Heart left ventricle (tissue), 13 donors: Measurements from ENCODE around the gene GBGT1.

Experiments used
- CTCF ChIP-seq, 12 donors: fragments of 200-600 bp; sonication (generic) in 4 of 12; IDR thresholded peaks; one replicate each; pipeline versions ENCODE4 v1.5.0 to v1.8.0; 2018 to 2022; ENCODE audit warnings: antibody characterized with exemption in 12 of 12, mild to moderate bottlenecking in 5 of 12
- POLR2A ChIP-seq, 2 donors: fragments of 450-650 bp; IDR thresholded peaks; one replicate each; pipeline ENCODE4 v1.6.1; 2017; ENCODE audit warnings: antibody characterized with exemption in 2 of 2, mild to moderate bottlenecking in 2 of 2, moderate library complexity in 2 of 2
- donor health status: ischemic (EF 13 %, LVEDD 7.1; RV severe dilation, severe dysfunction).
- donor health status: DM: no; HTN: yes; CAD: no.
- donor health status: DM: no; HTN: no; CAD: no.
- donor health status: ischemic (EF 25% LVEDD 6.9; RV normal size, moderate dysfunction).
- donor health status: ischemic (EF 25% LVEDD 5.7; RV mildly dilated, moderate dysfunction).
- donor health status: ischemic (EF 35%, LVEDD 5.7; RV mildly dilated, moderate dysfunction).
- donor health status: nonischemic (EF 11% LVEDD 7.7; RV severe dilation, severe dysfunction).
- donor health status: DM: yes; HTN: yes; CAD: no.
- donor health status: PGD.
- donor health status: ischemic (EF 29% LVEDD 5.4; RV normal size, mild dysfunction).
- donor health status: nonischemic (EF 23%, LVEDD 6.1; RV moderate dilation, normal function).

DNA sequence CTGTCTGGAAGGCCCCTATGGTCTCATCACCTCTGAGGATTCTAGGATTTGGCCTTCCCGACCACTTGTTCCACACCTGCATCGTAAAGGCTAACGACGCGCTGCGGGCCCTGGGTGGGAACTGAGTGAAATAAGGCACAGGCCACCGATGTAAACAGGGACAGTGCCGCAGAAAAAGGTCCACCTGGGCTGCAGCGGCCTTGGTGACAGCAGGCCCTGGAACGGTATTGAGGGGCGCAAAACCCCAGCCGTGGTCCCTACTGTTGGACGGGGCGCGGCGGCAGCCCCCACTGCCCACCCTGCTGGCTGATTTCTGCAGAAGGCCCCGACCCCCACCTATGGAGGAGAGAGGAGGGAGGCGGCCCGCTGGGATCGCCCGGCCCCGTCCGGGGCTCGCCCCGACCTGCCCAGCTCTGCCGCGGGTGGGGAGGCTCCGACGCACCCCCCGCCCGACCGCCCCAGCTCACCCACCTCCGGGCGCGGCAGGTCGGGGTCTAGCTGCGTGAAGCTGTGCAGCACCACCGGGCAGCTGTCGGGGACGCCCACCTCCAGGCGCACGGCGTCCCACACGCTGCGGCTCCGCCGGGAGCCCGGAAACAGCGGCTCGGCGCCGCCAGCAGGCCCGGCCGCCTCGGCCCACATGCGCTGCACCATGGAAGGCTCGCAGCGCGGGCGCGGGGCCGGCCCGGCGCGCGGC, 43.1 kb downstream of the GBGT1 start:
- TF ChIP-seq CTCF (IDR thresholded peaks at IDR 0.05) (no peak), POLR2A (IDR thresholded peaks at IDR 0.05) (no peak)
